Uterus (tissue), 2 donors: Measurements from ENCODE around the gene LETMD1.

Experiments
- POLR2A ChIP-seq, 2 donors: fragments of 450-650 bp; IDR thresholded peaks; one replicate each; pipeline ENCODE4 v1.6.1; 2016; ENCODE audit warnings: antibody characterized with exemption in 2 of 2, mild to moderate bottlenecking in 1 of 2, moderate library complexity in 1 of 2
- TF ChIP-seq, protein P1 (sequence below), 4 experiments: fragments of 200-600 bp in 2 of 4; fragments of 450-650 bp in 2 of 4; sonication (generic) in 2 of 4; IDR thresholded peaks; one replicate each; pipeline ENCODE4 v1.5.1; 2016 to 2019; ENCODE audit warnings: antibody characterized with exemption in 4 of 4, mild to moderate bottlenecking in 2 of 4, moderate library complexity in 1 of 4

DNA sequence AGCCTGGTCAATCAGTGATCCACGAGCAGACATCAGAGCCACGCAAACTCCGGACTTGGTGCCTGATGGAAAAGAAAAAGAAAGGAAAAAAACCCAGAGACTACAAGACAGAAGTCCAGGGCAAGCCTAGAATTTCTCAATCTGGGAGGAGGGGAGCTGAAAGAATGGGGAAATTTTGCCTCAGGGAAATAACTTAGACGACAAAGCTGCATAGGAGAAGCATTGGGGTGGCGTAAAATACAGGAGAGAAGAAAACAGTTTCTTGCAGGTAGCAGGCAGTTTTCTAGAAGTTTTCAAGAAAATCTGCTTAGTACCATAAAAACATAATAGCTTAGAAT is 19.3 kb upstream of the LETMD1 start:
- TF ChIP-seq, protein P1, sequence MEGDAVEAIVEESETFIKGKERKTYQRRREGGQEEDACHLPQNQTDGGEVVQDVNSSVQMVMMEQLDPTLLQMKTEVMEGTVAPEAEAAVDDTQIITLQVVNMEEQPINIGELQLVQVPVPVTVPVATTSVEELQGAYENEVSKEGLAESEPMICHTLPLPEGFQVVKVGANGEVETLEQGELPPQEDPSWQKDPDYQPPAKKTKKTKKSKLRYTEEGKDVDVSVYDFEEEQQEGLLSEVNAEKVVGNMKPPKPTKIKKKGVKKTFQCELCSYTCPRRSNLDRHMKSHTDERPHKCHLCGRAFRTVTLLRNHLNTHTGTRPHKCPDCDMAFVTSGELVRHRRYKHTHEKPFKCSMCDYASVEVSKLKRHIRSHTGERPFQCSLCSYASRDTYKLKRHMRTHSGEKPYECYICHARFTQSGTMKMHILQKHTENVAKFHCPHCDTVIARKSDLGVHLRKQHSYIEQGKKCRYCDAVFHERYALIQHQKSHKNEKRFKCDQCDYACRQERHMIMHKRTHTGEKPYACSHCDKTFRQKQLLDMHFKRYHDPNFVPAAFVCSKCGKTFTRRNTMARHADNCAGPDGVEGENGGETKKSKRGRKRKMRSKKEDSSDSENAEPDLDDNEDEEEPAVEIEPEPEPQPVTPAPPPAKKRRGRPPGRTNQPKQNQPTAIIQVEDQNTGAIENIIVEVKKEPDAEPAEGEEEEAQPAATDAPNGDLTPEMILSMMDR (IDR thresholded peaks at IDR 0.05) = no peak
- TF ChIP-seq POLR2A (IDR thresholded peaks at IDR 0.05) = no peak
